Hematopoietic multipotent progenitor cell (in vitro differentiated cells): ENCODE measurements around the gene SLC24A1. TPM values are rescaled to one million over a fixed set of nuclear protein-coding genes. Genes with fewer than 3 reads are reported as not detected.

Experiments used
- small RNA-seq: library from RNA; depleted of rRNA; stranded (forward); fragments of <200 nt; gene quantifications from one replicate; pipeline ENCODE3, GENCODE V24; 2012
- total RNA-seq: library from RNA; depleted of rRNA; stranded (reverse); fragments of >200 nt; gene quantifications from one replicate; pipeline ENCODE4 v1.2.3, GENCODE V29; 2012

The SLC24A1 gene
- total RNA-seq, 1 donor, result 11.6 TPM

Small RNA genes lying within 50 kb of the gene (small RNA-seq; reads per million reads assigned to genes)
- gene SNORD13E, result not detected

Other genes with a start within 250 kb of the SLC24A1 start
- not detected for gene IGDCC3, start 243.9 kb upstream of the SLC24A1 start, total RNA-seq
- under 0.01 TPM for gene IGDCC4, start 199.0 kb upstream of the SLC24A1 start, total RNA-seq
- 19.9 TPM for gene DPP8, start 104.2 kb upstream of the SLC24A1 start, total RNA-seq
- gene HACD3, start 91.5 kb upstream of the SLC24A1 start, total RNA-seq, result 32.3 TPM
- 29.9 TPM for gene INTS14, start 10.8 kb upstream of the SLC24A1 start, total RNA-seq
- gene DENND4A, start 170.4 kb downstream of the SLC24A1 start, total RNA-seq, result 35.0 TPM
- gene RAB11A, start 247.6 kb downstream of the SLC24A1 start, total RNA-seq, result 83.7 TPM